ENCODE data around the gene ZNF385B.

DNA sequence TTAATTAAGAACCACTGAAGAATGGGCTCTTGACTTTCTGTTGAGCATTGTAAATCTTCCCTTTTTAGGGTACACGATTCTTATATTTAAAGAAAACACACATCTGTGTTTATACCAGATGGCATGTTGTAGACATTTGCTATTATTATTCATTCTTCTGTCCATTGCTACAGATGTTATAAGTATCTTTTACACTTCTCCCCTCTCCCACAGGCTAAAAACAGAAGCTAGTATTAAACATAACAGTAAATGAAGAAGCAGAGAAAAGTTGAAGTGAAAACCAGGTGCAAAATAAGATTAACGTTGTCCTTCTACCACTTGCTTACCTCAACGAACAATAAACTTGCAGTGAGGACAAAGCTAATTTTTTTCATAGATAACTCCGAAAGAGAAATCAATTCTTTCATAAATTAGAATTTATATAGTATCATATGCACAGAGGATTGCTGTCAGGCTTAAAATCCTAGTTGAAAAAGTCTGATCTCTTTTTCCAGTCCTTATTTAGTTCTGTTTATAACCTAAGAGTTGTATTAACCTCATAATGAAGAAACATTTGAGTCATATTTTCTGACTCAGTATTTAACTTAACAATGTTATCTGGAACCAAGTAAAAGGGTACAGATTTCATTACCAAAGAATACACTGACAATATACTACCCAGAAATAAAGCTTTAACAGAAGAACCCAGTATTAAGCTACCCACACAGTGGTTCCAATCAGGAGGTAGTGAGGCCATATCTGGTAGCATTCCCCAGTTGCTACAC is 16.4 kb upstream of the ZNF385B start:
- TF ChIP-seq TAF1 (IDR thresholded peaks at IDR 0.05; ENCODE audit: low read depth) (no peak), RAD21 (IDR thresholded peaks at IDR 0.05; ENCODE audit: low read depth) (no peak), EP300 (IDR thresholded peaks at IDR 0.05; ENCODE audit: borderline replicate concordance) (no peak)

Measured in Ishikawa (cell line).